LNCAP (cell line): Measurements from ENCODE around the gene KCNN3.

ENCODE experiments used
- TF ChIP-seq, protein P1 (sequence below): fragments of 450-650 bp; IDR thresholded peaks from 2 replicates; pipeline ENCODE4 v1.5.1; 2017; ENCODE audit warnings: mild to moderate bottlenecking

Gene KCNN3

DNA sequence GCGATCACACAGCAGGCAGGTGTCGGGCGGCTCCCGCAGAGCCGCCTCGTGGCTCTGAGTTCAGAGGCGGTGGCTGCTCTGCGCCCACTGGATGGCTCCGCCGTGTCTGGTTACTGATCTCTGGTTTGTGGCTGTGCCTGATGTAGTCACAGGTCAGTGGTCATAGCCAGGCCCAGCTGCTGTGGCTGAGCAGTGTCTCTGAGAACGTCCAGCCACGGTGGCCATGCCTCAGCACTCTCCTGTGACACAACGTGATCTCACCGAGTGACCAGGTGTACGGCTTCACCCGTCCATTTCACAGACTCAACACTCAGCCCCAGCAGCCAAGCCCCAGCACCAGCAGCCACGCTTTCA is 61.2 kb downstream of the KCNN3 start:
- TF ChIP-seq, protein P1, sequence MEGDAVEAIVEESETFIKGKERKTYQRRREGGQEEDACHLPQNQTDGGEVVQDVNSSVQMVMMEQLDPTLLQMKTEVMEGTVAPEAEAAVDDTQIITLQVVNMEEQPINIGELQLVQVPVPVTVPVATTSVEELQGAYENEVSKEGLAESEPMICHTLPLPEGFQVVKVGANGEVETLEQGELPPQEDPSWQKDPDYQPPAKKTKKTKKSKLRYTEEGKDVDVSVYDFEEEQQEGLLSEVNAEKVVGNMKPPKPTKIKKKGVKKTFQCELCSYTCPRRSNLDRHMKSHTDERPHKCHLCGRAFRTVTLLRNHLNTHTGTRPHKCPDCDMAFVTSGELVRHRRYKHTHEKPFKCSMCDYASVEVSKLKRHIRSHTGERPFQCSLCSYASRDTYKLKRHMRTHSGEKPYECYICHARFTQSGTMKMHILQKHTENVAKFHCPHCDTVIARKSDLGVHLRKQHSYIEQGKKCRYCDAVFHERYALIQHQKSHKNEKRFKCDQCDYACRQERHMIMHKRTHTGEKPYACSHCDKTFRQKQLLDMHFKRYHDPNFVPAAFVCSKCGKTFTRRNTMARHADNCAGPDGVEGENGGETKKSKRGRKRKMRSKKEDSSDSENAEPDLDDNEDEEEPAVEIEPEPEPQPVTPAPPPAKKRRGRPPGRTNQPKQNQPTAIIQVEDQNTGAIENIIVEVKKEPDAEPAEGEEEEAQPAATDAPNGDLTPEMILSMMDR = no peak

DNA sequence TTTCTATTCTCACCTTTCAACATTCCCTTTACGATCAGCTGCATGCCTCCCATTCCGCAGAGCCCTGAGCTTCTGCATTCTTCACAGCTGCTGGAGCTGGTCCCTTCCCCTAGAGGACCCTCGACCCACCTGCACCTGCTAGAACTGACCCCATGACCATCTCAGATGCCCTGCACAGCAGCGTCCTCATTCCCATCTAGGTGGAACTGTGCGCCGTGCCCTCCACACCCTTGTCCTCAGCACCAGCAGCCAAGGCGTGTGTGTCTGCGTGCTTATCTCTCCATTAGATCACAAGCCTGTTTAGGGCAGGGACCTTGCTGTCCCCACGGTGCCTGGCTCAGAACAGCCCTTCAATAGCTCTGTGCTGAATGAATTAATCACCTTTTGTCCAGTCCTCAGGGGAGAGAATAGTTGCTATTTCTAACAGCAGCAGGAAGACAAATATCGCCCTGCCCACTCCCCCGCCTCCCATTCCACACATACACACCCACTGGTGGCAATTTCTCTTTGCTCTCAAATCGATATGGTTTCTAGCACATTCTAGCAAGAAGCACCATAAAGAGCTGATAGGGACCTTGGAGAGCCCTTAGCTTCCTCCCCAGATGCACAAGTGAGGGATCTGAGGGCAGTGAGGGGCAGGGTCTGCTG is 61.7 kb downstream of the KCNN3 start:
- TF ChIP-seq, protein P1 = no peak

DNA sequence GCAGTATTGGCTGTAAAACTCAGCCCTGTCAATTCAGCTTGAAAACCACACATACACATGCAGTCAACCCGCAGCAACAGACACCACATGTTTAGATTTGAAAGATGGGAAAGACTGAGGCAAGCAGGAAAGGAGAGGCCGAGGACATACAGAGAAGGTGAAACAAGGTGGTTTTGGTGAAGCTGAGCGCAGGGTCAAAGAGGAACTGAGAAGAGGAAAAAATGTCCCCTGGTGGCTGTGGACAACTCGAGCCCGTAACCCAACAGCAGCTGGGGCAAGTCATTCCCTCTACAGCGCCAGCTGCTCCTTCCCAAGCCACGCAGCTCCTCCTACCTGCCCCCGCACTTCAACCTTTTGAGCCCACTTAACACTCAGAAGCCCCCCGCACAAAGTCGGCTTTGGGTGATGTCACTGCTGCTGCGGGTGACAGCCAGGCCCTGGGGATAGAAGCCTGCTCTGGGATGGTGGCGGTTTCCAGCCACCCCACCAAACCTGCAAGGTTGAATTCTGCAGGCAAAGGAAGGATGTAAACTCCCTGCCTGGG is 63.0 kb downstream of the KCNN3 start:
- TF ChIP-seq, protein P1 = no peak

DNA sequence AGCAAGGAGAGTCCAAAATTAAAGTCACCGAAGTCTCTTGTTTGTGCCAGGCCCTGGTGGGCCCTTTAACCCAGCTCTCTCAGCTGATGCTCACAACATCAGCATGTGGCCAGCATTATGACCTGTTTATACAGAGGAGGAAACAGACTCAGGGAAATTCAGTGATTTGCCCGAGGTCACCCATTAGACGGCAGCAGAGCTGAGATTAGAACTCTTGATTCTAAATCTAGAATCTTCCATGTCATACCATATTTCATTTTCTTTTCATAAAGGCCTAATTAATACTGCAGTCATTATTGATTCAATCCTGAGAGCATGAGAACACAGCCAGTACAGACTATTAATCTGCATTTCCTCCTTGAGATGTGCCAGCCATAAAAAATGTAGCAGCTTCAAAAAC is 63.7 kb downstream of the KCNN3 start:
- TF ChIP-seq, protein P1 = no peak

DNA sequence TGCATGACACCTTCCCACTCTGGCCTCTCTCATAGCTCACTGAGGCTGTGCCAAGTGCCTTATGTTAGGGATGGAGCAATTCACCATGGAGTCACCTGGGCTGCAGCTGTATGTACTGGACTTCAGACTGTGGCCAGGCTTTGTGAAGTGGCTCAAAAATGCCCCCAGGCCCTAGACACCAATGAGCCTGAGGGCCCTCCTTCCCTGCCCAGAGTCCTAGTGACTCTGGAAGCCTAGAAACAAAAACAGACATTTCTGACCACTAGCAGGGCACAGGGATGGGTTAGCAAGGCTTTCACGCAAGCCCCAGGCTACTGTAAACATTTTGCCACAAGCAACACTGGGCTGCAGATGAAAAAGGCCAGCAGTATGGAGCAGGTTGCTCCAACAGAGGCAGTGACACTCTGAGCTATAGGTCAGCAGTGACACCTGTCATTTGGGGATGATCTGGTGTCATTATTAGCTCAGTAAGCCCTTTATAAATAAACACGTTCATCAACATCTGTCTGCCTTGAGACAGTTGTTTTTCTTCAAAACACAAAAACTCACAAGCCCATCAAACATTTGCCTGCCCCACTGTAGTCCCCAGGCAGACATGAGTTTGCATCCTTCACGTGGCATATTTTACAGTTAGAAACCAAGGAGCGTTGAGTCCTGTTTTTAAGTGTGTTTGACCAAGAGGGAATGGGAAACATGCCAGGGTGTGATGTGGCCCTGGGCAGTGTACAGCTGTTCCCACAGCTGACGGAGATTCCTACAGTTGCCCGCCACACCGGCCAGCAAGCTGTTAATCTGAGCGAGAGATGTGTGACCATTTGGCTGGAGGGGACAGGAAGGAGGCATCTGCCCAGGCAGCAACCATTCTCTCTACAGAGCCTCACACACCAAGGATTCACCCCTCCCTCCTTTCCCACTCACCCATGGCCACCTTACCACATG is 66.8 kb downstream of the KCNN3 start:
- TF ChIP-seq, protein P1 = no peak

DNA sequence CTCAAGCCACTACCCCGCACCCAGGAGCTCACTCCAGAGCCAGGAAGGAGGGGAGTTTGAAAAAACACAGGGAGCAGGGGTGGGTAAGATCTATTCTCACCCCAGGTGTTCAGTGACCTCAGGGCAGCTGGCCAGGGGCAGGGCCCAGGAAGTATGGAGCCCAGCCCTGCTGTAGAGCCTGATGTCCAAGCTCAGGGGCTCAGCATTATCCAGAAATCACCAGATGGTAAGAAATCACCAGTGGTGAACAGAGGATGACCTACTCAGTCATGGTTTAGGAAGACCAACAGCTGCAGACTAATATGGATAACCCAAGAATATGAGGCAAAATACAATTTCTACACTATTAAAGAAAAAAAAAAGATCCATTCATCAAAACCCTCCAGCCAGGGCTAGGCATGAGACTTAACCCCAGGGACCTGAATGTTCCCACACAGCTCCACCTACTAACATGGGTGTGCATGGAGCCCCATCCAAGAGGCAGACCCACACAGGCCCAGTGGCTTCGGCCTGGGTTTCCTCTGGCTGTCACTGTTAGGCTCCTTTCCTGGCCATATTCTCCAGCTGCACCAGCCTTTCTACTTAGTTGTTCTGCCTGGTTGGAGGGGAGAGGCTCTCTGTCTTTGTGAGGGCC is 67.6 kb downstream of the KCNN3 start:
- TF ChIP-seq, protein P1 = no peak

DNA sequence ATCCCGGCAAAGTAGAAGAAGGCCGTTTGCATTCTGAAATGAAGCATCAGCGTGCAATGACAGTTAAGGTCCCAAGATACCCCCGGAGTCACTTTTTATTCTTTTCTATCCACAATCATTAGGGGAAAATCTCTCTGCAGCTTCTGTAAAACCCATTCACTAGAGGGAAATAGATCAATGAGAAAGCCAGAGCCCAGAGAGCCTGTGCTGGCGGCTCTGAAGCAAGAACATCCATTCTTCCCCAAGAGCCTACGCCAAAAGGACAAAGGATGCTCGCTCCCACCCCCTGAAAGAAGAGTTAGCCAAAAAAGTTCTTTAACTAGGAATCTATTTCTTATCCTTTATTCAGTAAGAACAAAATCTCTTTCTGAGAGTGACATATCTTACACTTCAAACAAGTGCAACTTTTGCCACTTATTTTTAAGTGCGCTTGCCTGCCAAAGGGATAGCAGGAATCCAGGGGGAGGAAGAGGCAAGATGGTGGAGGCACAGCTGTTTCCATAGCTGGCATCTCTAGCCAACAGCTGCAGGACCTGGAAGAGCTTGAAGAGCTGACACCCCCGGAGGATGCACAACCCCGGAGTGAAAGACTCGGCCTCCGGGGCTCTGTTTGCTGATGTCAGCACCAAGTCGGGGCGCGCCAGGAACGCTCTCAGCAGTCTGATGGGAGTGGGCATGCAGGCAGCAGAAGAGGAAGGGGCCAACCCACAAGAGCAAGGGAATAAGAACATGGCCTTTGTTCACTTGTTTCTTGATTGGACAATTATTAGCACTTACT is 68.7 kb downstream of the KCNN3 start:
- TF ChIP-seq, protein P1 = no peak
